ENCODE data around the gene RPS3A.

RPS3A gene

DNA sequence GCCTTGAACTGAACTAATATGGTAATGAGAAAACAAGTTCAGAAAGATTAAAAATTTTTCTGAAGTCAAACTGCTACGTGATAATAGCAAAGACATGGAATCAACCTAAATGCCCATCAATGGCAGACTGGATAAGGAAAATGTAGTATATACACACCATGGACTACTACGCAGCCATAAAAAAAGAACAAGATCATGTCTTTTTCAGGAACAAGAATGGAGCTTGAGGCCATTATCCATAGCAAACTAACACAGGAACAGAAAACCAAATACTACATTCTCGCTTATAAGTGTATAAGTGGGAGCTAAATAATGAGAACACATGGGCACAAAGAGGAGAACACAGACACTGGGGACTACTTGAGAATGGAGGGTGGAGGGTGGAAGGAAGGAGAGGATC is 4.3 kb upstream of the RPS3A start:
- no peak for DNase-seq (ENCODE audit: insufficient read length)
- TF ChIP-seq POLR2AphosphoS5 (IDR thresholded peaks at IDR 0.05; ENCODE audit: low read depth, low read length) (no peak), TAF1 (IDR thresholded peaks at IDR 0.05; ENCODE audit: borderline replicate concordance, low read depth, low read length) (no peak), POLR2A (IDR thresholded peaks at IDR 0.05; ENCODE audit: low read depth, low read length) (no peak)
- FAIRE-seq = no peak

GRCh38 chr4:151097759-151098158 is 1.7 kb upstream of the RPS3A start:
- DNase-seq (ENCODE audit: insufficient read length) = no peak
- no peak for FAIRE-seq
- no peak for TF ChIP-seq POLR2A (IDR thresholded peaks at IDR 0.05; ENCODE audit: low read depth, low read length)
- no peak for TF ChIP-seq POLR2AphosphoS5 (IDR thresholded peaks at IDR 0.05; ENCODE audit: low read depth, low read length)
- no peak for TF ChIP-seq TAF1 (IDR thresholded peaks at IDR 0.05; ENCODE audit: borderline replicate concordance, low read depth, low read length)

DNA sequence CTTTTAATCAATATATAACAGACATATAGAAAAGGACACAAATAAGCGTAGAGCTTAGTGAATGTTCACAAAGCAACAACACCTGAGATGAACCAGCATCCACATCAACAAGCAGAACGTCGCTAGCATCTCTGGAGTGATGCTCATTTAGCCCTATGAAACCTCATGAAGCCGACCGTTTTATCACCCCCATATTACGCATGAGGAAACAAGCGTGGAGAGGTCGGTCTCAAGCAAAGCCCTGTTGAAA is 524 bp upstream of the RPS3A start:
- FAIRE-seq (no peak), DNase-seq (ENCODE audit: insufficient read length) (no peak)
- TF ChIP-seq POLR2AphosphoS5 (IDR thresholded peaks at IDR 0.05; ENCODE audit: low read depth, low read length) (no peak), POLR2A (IDR thresholded peaks at IDR 0.05; ENCODE audit: low read depth, low read length) (no peak), TAF1 (IDR thresholded peaks at IDR 0.05; ENCODE audit: borderline replicate concordance, low read depth, low read length) (no peak)

DNA sequence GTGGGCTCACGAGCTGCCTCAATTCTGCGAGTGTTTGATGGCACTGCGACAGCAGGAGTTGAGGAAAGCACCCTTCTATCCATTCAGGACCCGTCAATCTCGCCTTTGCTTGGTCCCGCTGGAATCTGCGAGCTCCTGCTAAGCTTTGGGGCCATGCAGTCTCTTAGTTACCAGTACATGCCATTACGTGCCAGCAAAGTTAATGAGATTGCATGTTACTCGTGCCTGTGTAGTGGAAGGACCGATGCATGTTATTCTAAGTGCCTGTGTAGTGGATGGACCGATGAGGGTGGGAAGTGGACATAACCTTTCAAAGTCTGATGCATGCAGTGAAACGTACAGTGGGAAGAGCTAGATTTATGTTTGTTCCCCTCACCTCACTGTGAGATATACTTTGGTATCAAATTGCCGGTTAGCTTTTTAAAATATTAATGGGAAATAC is 569 bp downstream of the RPS3A start:
- FAIRE-seq (no peak), DNase-seq (ENCODE audit: insufficient read length) (peak; percentile 5)
- TF ChIP-seq POLR2AphosphoS5 (IDR thresholded peaks at IDR 0.05; ENCODE audit: low read depth, low read length) = no peak
- no peak for TF ChIP-seq TAF1 (IDR thresholded peaks at IDR 0.05; ENCODE audit: borderline replicate concordance, low read depth, low read length)
- TF ChIP-seq POLR2A (IDR thresholded peaks at IDR 0.05; ENCODE audit: low read depth, low read length) = no peak

- FAIRE-seq = no peak
- DNase-seq (ENCODE audit: insufficient read length) = no peak
- TF ChIP-seq POLR2AphosphoS5 (IDR thresholded peaks at IDR 0.05; ENCODE audit: low read depth, low read length) (no peak), POLR2A (IDR thresholded peaks at IDR 0.05; ENCODE audit: low read depth, low read length) (no peak), TAF1 (IDR thresholded peaks at IDR 0.05; ENCODE audit: borderline replicate concordance, low read depth, low read length) (no peak)
Observed at GRCh38 chr4:151100531-151100930, 1.1 kb downstream of the RPS3A start.

- TF ChIP-seq POLR2A (IDR thresholded peaks at IDR 0.05; ENCODE audit: low read depth, low read length) = no peak
- no peak for TF ChIP-seq TAF1 (IDR thresholded peaks at IDR 0.05; ENCODE audit: borderline replicate concordance, low read depth, low read length)
- no peak for TF ChIP-seq POLR2AphosphoS5 (IDR thresholded peaks at IDR 0.05; ENCODE audit: low read depth, low read length)
- DNase-seq (ENCODE audit: insufficient read length) = no peak
- no peak for FAIRE-seq
Observed at GRCh38 chr4:151103758-151104157, 4.3 kb downstream of the RPS3A start.

GRCh38 chr4:151104621-151105020 is 5.2 kb downstream of the RPS3A start:
- no peak for FAIRE-seq
- no peak for DNase-seq (ENCODE audit: insufficient read length)
- TF ChIP-seq POLR2A (IDR thresholded peaks at IDR 0.05; ENCODE audit: low read depth, low read length) (no peak), TAF1 (IDR thresholded peaks at IDR 0.05; ENCODE audit: borderline replicate concordance, low read depth, low read length) (no peak), POLR2AphosphoS5 (IDR thresholded peaks at IDR 0.05; ENCODE audit: low read depth, low read length) (no peak)

- FAIRE-seq (no peak), DNase-seq (ENCODE audit: insufficient read length) (no peak)
- TF ChIP-seq POLR2AphosphoS5 (IDR thresholded peaks at IDR 0.05; ENCODE audit: low read depth, low read length) (peak; percentile 84), POLR2A (IDR thresholded peaks at IDR 0.05; ENCODE audit: low read depth, low read length) (0 out of 2 replicates have a peak, but pooled peaks have one; percentile 47), TAF1 (IDR thresholded peaks at IDR 0.05; ENCODE audit: borderline replicate concordance, low read depth, low read length) (no peak)
Observed at GRCh38 chr4:151105454-151106032, 6.1 kb downstream of the RPS3A start.

- FAIRE-seq = no peak
- no peak for DNase-seq (ENCODE audit: insufficient read length)
- TF ChIP-seq POLR2A (IDR thresholded peaks at IDR 0.05; ENCODE audit: low read depth, low read length) = no peak
- no peak for TF ChIP-seq TAF1 (IDR thresholded peaks at IDR 0.05; ENCODE audit: borderline replicate concordance, low read depth, low read length)
- 0 out of 2 replicates have a peak, but pooled peaks have one; percentile 57 for TF ChIP-seq POLR2AphosphoS5 (IDR thresholded peaks at IDR 0.05; ENCODE audit: low read depth, low read length)
Observed at GRCh38 chr4:151107063-151107462, 7.6 kb downstream of the RPS3A start.

DNA sequence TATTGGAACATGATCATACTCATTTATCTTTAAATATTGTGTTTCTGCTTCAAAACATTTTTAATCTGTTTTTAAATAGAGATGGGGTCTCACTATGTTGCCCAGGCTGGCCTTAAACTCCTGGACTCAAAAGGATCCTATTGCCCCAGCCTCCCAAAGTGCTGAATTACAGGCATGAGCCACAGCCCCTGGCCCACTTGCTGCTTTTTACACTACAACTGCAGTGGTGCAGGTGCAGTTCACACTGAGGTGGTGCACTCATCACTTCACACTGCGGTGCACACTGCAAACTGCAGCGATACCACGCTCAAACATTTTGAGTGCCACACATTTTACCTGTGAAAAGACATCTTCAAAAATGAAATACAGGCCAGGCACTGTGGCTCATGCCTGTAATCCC is 10.8 kb downstream of the RPS3A start:
- FAIRE-seq (no peak), DNase-seq (ENCODE audit: insufficient read length) (no peak)
- TF ChIP-seq TAF1 (IDR thresholded peaks at IDR 0.05; ENCODE audit: borderline replicate concordance, low read depth, low read length) (no peak), POLR2AphosphoS5 (IDR thresholded peaks at IDR 0.05; ENCODE audit: low read depth, low read length) (no peak), POLR2A (IDR thresholded peaks at IDR 0.05; ENCODE audit: low read depth, low read length) (no peak)

DNA sequence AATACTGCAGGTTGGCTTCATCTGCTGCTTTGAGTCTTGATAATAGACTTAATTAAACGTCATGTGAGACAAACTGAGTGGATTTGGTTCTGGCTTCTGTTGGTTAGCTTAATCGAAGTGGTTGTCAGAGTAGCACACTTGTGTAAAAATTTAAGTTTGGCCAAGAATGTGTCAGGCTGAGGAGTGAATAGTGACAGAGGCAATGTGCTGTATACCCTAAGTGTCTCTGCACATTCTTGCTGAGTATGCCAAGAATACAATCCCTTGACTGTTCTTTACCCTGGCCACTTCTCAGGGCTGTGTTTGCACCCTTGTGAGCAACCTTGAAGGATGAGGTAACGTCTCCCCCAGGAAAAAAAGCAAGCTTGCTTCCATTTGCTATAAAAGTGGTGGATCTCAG is 14.9 kb downstream of the RPS3A start:
- FAIRE-seq (no peak), DNase-seq (ENCODE audit: insufficient read length) (no peak)
- TF ChIP-seq POLR2AphosphoS5 (IDR thresholded peaks at IDR 0.05; ENCODE audit: low read depth, low read length) (no peak), POLR2A (IDR thresholded peaks at IDR 0.05; ENCODE audit: low read depth, low read length) (no peak), TAF1 (IDR thresholded peaks at IDR 0.05; ENCODE audit: borderline replicate concordance, low read depth, low read length) (no peak)

DNA sequence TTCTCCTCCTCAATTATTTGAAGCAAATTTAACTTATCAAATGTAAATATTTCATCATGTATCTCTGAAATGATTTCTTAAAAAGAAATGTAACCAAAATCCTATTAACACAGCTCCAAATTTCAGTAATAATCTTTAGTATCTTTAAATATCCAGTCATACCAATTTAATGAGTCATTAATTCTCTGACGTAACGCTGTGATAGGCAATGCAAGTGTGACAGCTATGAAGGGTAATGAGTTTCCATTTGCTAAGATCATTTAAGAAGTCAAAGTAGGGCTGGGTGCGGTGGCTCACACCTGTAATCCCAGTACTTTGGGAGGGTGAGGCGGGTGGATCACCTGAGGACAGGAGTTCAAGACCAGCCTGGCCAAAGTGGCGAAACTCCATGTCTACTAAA is 15.6 kb downstream of the RPS3A start:
- FAIRE-seq (no peak), DNase-seq (ENCODE audit: insufficient read length) (no peak)
- TF ChIP-seq POLR2A (IDR thresholded peaks at IDR 0.05; ENCODE audit: low read depth, low read length) = no peak
- no peak for TF ChIP-seq POLR2AphosphoS5 (IDR thresholded peaks at IDR 0.05; ENCODE audit: low read depth, low read length)
- no peak for TF ChIP-seq TAF1 (IDR thresholded peaks at IDR 0.05; ENCODE audit: borderline replicate concordance, low read depth, low read length)

Measured in GM12892 (cell line).